MM.1S (cell line): ENCODE results near the gene ZKSCAN3.

Experiments
- EZH2phosphoT487 ChIP-seq: fragments of 300-600 bp; sonication (generic); IDR thresholded peaks from 2 replicates; pipeline ENCODE4 v1.6.1; 2018; ENCODE audit warnings: antibody characterized with exemption, low read length
- TF ChIP-seq, protein P1 (sequence below): fragments of 300-600 bp; sonication (generic); IDR thresholded peaks from 2 replicates; pipeline ENCODE4 v1.5.1; 2016; ENCODE audit warnings: antibody characterized with exemption, low read length, mixed read lengths

DNA sequence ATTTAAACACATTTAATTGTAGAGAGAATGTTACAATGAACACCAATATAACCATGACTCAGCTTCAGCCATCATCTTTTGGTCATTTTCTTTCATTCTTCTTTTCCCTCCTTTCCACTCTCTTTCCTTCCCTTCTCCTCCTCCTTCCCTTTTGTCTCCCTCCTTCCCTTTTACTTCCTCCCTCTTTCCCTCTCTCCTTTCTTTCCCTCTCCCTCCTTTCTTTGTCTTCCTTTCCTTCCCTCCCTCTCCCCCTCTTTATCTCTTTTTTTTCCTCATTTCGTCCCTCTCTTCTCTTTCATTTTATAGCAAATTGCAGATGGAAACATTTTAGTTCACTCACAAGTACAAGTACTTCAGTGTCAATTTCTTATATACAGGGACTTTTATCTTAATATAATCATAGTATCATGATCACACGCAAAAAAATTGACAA is 1.8 kb downstream of the ZKSCAN3 start:
- TF ChIP-seq, protein P1, sequence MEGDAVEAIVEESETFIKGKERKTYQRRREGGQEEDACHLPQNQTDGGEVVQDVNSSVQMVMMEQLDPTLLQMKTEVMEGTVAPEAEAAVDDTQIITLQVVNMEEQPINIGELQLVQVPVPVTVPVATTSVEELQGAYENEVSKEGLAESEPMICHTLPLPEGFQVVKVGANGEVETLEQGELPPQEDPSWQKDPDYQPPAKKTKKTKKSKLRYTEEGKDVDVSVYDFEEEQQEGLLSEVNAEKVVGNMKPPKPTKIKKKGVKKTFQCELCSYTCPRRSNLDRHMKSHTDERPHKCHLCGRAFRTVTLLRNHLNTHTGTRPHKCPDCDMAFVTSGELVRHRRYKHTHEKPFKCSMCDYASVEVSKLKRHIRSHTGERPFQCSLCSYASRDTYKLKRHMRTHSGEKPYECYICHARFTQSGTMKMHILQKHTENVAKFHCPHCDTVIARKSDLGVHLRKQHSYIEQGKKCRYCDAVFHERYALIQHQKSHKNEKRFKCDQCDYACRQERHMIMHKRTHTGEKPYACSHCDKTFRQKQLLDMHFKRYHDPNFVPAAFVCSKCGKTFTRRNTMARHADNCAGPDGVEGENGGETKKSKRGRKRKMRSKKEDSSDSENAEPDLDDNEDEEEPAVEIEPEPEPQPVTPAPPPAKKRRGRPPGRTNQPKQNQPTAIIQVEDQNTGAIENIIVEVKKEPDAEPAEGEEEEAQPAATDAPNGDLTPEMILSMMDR: no peak
- no peak for TF ChIP-seq EZH2phosphoT487
